ENCODE measurements around the gene CEP41. TPM values are rescaled to one million over a fixed set of nuclear protein-coding genes. Genes with fewer than 3 reads are reported as not detected.

Gene CEP41
- total and polyA plus RNA-seq, 11 donors, result 1.7 to 11.4 (median 4.1) TPM

DNA sequence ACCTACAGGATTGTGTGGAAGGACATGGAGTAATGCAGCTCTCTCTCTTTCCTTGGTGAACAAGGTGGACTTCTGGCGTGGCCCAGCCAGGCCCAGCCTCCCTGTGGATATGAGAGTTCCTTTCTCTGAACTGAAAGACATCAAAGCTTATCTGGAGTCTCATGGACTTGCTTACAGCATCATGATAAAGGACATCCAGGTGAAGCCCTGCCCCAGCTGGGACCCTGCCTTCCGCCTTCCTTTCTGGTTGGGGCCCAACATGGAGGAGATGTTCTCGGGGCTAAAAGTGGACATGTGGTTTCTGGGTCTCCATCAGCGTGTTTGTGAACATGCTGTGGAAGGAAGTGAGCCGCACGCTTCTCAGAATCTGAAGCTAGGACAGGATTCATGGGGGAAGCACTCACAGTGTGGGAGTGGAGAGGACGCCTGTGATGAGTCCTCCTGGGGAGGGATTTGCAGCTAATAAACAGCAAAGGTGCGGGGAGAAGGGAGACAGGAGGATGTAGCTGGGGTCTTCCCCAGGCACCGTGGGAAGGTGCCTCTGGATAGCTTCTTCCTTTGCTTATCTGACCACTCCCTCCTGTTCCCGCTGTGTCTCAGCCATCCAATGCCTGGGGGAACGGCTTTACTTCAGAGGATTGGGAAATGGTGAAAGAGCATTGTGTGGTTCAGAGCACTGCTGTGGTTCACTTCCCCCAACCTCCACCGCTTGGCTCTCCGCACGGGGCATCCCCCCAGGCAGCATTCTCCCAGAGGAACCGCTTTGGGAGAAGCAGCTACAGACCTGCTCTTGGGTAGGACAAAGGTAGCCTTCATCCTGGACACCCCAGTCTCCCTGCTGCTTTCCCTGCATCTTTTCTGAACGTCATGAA, 90.7 kb downstream of the CEP41 start:
- intact Hi-C loops (cut with DNase I), result loop anchor here in 1 of 10 donors (5.0 kb wide), 1 partner anchor 78 kb away; no protein-coding TSS in a partner anchor
- WGBS, 4 donors, result 72 to 76% (median 73%) methylated on average over 15 to 16 of the region's 16 CpGs
- Histone ChIP-seq H3K36me3 (no peaks in the 10 kb centered on the region), H3K27ac (peak overlapping the region in 11 of 12 donors; percentile 31 to 83 (median 49)), H3K4me1 (peaks cover 0 to 23% (median 9%) of the 10 kb centered on the region in 12 donors), H3K27me3 (peaks cover 0 to 5% (median 0%) of the 10 kb centered on the region in 9 donors), H3K9me3 (no peaks in the 10 kb centered on the region), H3K4me3 (no peak overlapping the region)
- no peak for TF ChIP-seq POLR2A (IDR thresholded peaks at IDR 0.05)
- peak in 1 of 5 donors; percentile 28 for DNase-seq
- no peak for ATAC-seq

DNA sequence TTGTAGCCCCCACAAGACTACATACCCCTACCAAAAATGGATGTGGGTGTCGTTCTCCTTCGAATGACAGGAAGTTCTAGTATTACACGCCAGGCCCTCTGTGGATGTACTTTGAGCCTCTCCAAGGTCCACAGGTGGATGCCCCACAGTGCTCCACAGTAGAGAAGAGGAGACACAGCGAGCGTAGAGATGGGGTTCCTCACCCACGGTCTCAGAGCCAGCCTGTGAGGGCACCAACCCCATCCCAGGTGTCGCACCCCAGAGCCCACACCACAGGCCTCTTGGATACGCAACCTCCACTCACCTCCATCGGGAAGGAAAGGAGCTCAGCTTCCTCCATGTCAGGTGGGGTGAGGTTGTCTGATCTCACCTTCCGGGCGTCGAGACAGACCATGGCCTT, 93.9 kb downstream of the CEP41 start:
- Histone ChIP-seq H3K27ac (no peak overlapping the region), H3K36me3 (no peaks in the 10 kb centered on the region), H3K9me3 (peaks cover 0 to 8% (median 0%) of the 10 kb centered on the region in 12 donors), H3K27me3 (peaks cover 0 to 5% (median 0%) of the 10 kb centered on the region in 9 donors), H3K4me3 (no peak overlapping the region), H3K4me1 (peaks cover 0 to 16% (median 8%) of the 10 kb centered on the region in 12 donors)
- ATAC-seq (no peak), DNase-seq (no peak)
- intact Hi-C loops (cut with DNase I), result no loop called here
- 83 to 92% (median 87%) methylated on average over 12 of the region's 12 CpGs for WGBS, 4 donors
- TF ChIP-seq POLR2A (IDR thresholded peaks at IDR 0.05), result no peak
- TF ChIP-seq, protein P1, sequence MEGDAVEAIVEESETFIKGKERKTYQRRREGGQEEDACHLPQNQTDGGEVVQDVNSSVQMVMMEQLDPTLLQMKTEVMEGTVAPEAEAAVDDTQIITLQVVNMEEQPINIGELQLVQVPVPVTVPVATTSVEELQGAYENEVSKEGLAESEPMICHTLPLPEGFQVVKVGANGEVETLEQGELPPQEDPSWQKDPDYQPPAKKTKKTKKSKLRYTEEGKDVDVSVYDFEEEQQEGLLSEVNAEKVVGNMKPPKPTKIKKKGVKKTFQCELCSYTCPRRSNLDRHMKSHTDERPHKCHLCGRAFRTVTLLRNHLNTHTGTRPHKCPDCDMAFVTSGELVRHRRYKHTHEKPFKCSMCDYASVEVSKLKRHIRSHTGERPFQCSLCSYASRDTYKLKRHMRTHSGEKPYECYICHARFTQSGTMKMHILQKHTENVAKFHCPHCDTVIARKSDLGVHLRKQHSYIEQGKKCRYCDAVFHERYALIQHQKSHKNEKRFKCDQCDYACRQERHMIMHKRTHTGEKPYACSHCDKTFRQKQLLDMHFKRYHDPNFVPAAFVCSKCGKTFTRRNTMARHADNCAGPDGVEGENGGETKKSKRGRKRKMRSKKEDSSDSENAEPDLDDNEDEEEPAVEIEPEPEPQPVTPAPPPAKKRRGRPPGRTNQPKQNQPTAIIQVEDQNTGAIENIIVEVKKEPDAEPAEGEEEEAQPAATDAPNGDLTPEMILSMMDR (IDR thresholded peaks at IDR 0.05), result no peak

DNA sequence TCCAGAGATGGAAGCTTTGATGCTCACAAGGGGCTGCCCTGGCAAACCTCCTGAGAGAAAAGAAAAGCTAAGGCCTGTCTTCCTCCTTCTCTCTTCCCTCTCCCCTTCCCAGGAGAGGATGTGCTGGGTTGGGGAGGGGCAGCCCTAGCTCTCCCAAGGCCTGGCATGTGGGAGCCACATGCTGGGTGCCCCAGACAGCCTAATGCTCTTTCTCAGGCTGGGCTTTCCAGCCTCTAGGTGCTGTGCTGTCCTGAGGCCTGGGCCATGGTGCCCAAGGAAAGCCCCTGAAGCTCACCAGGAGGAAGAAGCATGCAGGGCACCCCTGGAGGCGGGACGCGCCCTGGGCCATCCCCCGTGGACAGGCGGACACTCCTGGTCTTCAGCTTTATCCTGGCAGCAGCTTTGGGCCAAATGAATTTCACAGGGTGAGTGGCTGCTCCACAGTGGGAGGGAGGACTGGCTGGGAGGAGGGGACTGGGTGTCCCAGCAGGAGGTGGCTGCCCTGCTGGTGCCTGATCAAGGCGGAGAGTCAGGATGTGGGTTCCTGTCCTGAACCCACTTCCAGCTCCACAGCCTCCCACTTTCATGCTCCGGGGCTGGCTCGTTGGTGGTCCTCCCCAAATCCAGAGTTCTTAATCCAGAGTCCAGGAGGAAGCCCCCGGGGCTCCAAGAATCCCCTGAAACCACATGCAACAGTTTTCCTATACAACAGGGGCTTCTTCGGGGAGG, 94.5 kb downstream of the CEP41 start:
- Histone ChIP-seq H3K36me3 (no peaks in the 10 kb centered on the region), H3K27ac (no peak overlapping the region), H3K9me3 (peaks cover 0 to 12% (median 0%) of the 10 kb centered on the region in 12 donors), H3K4me3 (no peak overlapping the region), H3K4me1 (peaks cover 0 to 10% (median 5%) of the 10 kb centered on the region in 12 donors), H3K27me3 (peaks cover 0 to 5% (median 0%) of the 10 kb centered on the region in 9 donors)
- intact Hi-C loops (cut with DNase I), result no loop called here
- WGBS, 4 donors, result 87 to 97% (median 89%) methylated on average over 4 to 10 of the region's 10 CpGs
- TF ChIP-seq, protein P1 (IDR thresholded peaks at IDR 0.05), result no peak
- no peak for TF ChIP-seq POLR2A (IDR thresholded peaks at IDR 0.05)
- no peak for ATAC-seq
- no peak for DNase-seq

DNA sequence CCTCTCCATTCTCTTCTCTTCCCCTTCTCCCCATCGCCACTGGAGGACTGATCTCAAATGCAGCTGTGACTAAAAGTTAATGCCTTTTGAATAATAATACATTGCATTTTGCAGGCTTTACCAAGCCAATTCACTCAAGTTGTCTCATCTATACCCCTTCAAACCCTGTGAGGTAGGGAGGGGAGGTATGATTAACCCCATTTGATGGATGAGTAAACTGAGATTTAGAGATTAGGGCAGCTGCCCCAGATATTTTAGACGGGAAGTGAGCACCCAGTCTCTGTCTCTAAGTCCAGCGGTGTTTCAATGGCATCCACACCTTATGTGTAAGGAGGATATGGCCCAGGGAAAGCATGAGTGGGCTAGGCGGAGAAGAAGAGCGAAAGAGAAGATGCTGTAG, 95.1 kb downstream of the CEP41 start:
- no peak for DNase-seq
- Histone ChIP-seq H3K27me3 (peaks cover 0 to 5% (median 0%) of the 10 kb centered on the region in 9 donors), H3K4me1 (peaks cover 0 to 6% (median under 1%) of the 10 kb centered on the region in 12 donors), H3K4me3 (no peak overlapping the region), H3K36me3 (no peaks in the 10 kb centered on the region), H3K27ac (no peak overlapping the region), H3K9me3 (peaks cover 0 to 12% (median 0%) of the 10 kb centered on the region in 12 donors)
- TF ChIP-seq POLR2A (IDR thresholded peaks at IDR 0.05), result no peak
- TF ChIP-seq, protein P1 (IDR thresholded peaks at IDR 0.05), result no peak
- no peak for ATAC-seq
- 89 to 94% (median 93%) methylated on average over 4 to 5 of the region's 5 CpGs for WGBS, 4 donors
- intact Hi-C loops (cut with DNase I), result no loop called here

Measured in heart left ventricle (tissue), 16 donors.